ENCODE measurements around the gene ERCC1. TPM values are rescaled to one million over a fixed set of nuclear protein-coding genes. Genes with fewer than 3 reads are reported as not detected.

Gene ERCC1
- total and polyA plus RNA-seq, 2 of the 13 experiments (the other 11 are each of a cell fraction or from before 2014, with no cell fraction given), result 40.0 to 66.4 TPM

GRCh38 chr19:45444318-45445041 is 20.8 kb upstream of the ERCC1 start (continued):
- TF ChIP-seq ZBTB26 (CRISPR knock-in tag; IDR thresholded peaks at IDR 0.05; ENCODE audit: borderline replicate concordance), result no peak
- no peak for TF ChIP-seq SMAD1 (CRISPR knock-in tag; IDR thresholded peaks at IDR 0.05; ENCODE audit: borderline replicate concordance, low read depth)
- no peak for TF ChIP-seq ZNF574 (CRISPR knock-in tag; IDR thresholded peaks at IDR 0.05)
- TF ChIP-seq FOXP1 (IDR thresholded peaks at IDR 0.05), result no peak
- no peak for TF ChIP-seq FOXP1 (CRISPR knock-in tag; IDR thresholded peaks at IDR 0.05)
- peak; percentile 60; the same call in 1 of the 2 replicates for TF ChIP-seq FOXJ3 (CRISPR knock-in tag; IDR thresholded peaks at IDR 0.05; ENCODE audit: borderline replicate concordance)
- peak; percentile 43; the same call in 1 of the 2 replicates for TF ChIP-seq SALL1 (CRISPR knock-in tag; IDR thresholded peaks at IDR 0.05)
- 0 out of 2 replicates have a peak, but pooled peaks have one; percentile 9 for TF ChIP-seq FOXP4 (CRISPR knock-in tag; IDR thresholded peaks at IDR 0.05)
- no peak for TF ChIP-seq NFRKB (IDR thresholded peaks at IDR 0.05)
- peak; percentile 89; the same call in 2 of the 3 replicates for TF ChIP-seq MXI1 (IDR thresholded peaks at IDR 0.05; ENCODE audit: borderline replicate concordance, low read depth, low read length)
- TF ChIP-seq POLR2A (IDR thresholded peaks at IDR 0.05; ENCODE audit: insufficient read depth in 1 of 2, low read depth in 2 of 2, low read length in 2 of 2), result peak in 1 of 2 experiments; percentile 23; a peak in 1 of 4 replicates
- TF ChIP-seq REXO4 (CRISPR knock-in tag; IDR thresholded peaks at IDR 0.05; ENCODE audit: borderline replicate concordance), result no peak
- TF ChIP-seq PLSCR1 (CRISPR knock-in tag; IDR thresholded peaks at IDR 0.05; ENCODE audit: borderline replicate concordance), result no peak
- TF ChIP-seq ZNF704 (CRISPR knock-in tag; IDR thresholded peaks at IDR 0.05; ENCODE audit: borderline replicate concordance), result no peak
- TF ChIP-seq SMAD9 (CRISPR knock-in tag; IDR thresholded peaks at IDR 0.05), result no peak
- TF ChIP-seq REST (IDR thresholded peaks at IDR 0.05; ENCODE audit: borderline replicate concordance in 1 of 2, low read depth in 1 of 2, low read length in 2 of 2), result no peak
- TF ChIP-seq HHEX (CRISPR knock-in tag; IDR thresholded peaks at IDR 0.05), result no peak
